ENCODE measurements around the gene SCARF2. TPM values are rescaled to one million over a fixed set of nuclear protein-coding genes. Genes with fewer than 3 reads are reported as not detected.

SCARF2 gene
- total and polyA plus RNA-seq, 2 experiments from 2014 or later: 1.8 to 16.6 TPM

- Histone ChIP-seq H3K27me3 (ENCODE audit: insufficient read depth) (no peaks in the 10 kb centered on the region), H2AFZ (no peak overlapping the region), H3K27ac (ENCODE audit: low read depth) (no peak overlapping the region), H3K4me2 (no peak overlapping the region), H4K20me1 (replicated peaks; ENCODE audit: insufficient read depth) (no peaks in the 10 kb centered on the region), H3K4me3 (no peak overlapping the region), H3K4me1 (ENCODE audit: insufficient read depth) (peaks cover 3% of the 10 kb centered on the region; the same call in 1 of the 2 replicates), H3K79me2 (replicated peaks; ENCODE audit: insufficient read depth) (no peaks in the 10 kb centered on the region), H3K9me2 (ENCODE audit: insufficient read depth) (no peaks in the 10 kb centered on the region), H3K36me3 (ENCODE audit: insufficient read depth) (no peaks in the 10 kb centered on the region), H3F3A (replicated peaks; ENCODE audit: low read depth) (no peaks in the 10 kb centered on the region)
- H3K9me3 Mint-ChIP-seq: no peaks in the 10 kb centered on the region; the same call in 2 of the 3 replicates
- TF ChIP-seq ZNF331 (CRISPR knock-in tag; IDR thresholded peaks at IDR 0.05; ENCODE audit: low read depth) (no peak), ZNF462 (CRISPR knock-in tag; IDR thresholded peaks at IDR 0.05) (no peak), EZH2 (IDR thresholded peaks at IDR 0.05; ENCODE audit: low read depth, unreplicated experiment) (no peak), ZNF114 (CRISPR knock-in tag; IDR thresholded peaks at IDR 0.05) (no peak), CREB1 (CRISPR knock-in tag; IDR thresholded peaks at IDR 0.05; ENCODE audit: low read depth) (no peak), CTCF (conservative IDR thresholded peaks at IDR 0.05; ENCODE audit: low read depth in 2 of 2) (no peak), POLR2AphosphoS5 (IDR thresholded peaks at IDR 0.05; ENCODE audit: low read depth) (no peak), JUNB (IDR thresholded peaks at IDR 0.05; ENCODE audit: unreplicated experiment) (no peak)
- H3K4me3 Mint-ChIP-seq: no peak overlapping the region; the same call in 2 of the 3 replicates
- no peaks in the 10 kb centered on the region; the same call in 1 of the 3 replicates for H3K36me3 Mint-ChIP-seq (ENCODE audit: low read depth)
- peaks cover 3% of the 10 kb centered on the region for H3K27me3 Mint-ChIP-seq (ENCODE audit: insufficient read depth, low read depth, poor library complexity)
- H3K27ac Mint-ChIP-seq: no peak overlapping the region
- peaks cover 12% of the 10 kb centered on the region for H3K4me1 Mint-ChIP-seq
- no peak for DNase-seq (ENCODE audit: low spot score)
- no peak for ATAC-seq
These were observed 28.1 kb upstream of the SCARF2 start for GRCh38 chr22:20465759-20466077.

All from GM23338 (cell line).